GM19324 (cell line): ENCODE measurements around the gene SLC22A5.
"Not testable (repeated sequence)": the region's sequence is repeated elsewhere in the genome, so short reads cannot be mapped to it uniquely, and the experiment has no call there.

Source experiments
- ATAC-seq: cut with Tn5 transposase; IDR thresholded peaks from one replicate; pipeline ENCODE4 v1.9.1; 2021; ENCODE audit warnings: mild to moderate bottlenecking, moderate library complexity; ENCODE audit not compliant: unreplicated experiment, low FRiP score

The SLC22A5 gene

DNA sequence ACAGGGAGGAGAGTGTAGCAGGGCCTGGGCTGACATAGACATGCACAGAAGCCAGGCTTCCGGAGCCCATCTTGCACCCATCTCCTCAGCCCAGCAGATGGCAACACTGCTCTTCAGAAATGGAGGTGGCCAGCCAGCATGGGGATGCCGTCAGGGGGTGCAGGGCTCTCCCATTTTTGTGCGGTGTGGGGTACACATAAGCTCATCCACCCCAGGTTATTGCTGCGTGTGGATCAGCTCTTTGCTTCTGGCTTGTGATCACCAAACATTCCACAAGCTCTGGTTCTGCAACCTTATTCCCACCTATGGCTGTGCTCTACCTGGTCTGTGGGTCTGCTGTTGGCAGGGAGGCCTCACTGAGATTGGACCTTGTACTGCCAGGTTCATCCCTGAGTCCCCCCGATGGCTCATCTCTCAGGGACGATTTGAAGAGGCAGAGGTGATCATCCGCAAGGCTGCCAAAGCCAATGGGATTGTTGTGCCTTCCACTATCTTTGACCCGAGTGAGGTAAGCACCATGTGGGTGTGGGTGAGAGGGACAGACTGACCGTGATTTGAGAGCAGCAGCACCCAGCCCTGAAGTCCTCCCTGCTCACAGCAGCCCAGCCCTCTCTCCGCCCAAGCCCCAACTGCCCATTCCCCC lies 17.3 kb downstream of the SLC22A5 start:
- peak; percentile 73 for ATAC-seq

DNA sequence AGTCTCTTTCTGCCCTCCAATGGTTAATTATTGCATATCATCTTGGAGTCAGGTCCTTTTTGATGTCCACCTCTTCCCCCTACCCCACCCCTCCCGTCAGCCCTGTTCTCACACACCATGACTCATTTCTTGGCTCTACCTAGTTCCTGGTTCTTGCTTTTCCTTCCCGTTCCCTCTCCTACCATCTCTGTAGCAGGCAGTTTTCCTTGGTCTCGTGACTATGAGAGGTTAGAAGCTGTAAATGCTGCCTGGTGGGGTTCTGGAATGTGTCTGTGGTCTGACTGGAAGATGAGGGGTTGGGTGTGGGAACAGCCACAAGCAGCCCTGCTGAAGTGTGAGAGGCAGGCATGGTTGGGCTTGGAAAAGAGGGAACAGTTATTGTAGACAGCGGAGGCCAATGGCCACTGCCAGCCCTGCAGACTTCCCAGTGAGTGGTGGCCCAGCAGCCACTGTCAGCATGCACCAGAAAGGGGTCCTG lies 18.2 kb downstream of the SLC22A5 start:
- ATAC-seq: no peak

DNA sequence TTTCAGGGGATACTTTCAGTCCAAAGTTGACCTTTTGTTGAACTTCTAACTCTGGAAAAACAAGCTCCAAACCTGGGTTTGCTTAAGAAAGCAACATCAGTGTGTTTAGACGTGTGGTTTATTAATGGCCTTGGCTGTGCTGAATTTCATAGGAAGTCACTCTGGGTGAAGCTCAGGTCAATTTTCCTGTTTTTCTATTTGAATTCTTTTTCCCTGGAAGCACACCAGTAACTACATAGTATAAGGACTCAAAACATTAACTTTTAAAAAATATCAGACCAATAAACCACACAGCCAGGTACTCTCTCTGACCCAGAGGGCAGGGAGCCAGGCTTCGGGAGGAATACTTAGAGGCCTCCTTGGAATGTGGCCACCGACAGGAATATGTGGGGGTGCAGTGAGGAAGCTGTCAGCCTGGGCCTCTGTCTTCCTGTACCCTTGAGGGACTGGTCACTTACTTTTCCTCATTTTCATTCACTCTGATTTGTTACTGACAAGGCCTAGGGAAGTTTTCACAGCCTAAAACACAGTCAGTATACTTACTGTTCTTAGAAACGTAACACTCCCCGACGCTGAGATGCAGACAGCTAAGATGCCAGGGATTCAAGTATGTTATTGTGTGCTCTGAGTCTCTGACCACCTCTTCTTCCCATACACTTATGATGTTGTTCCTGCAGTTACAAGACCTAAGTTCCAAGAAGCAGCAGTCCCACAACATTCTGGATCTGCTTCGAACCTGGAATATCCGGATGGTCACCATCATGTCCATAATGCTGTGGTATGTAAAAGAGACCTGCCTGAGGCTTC lies 18.9 kb downstream of the SLC22A5 start:
- no peak for ATAC-seq

DNA sequence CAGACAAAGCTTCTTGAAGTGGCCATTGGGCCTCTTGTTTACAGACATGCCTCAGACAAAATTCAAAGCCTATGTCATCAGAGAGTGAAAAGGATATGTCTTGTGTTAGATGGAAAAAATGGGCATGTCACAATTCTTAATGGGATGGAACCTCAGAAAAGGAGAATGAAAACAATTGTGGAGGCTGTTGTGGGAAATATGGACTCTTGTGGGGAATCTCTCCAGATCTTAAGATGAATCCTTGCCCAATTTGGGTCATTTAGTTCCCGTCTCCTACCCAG lies 19.5 kb downstream of the SLC22A5 start:
- ATAC-seq: no peak

DNA sequence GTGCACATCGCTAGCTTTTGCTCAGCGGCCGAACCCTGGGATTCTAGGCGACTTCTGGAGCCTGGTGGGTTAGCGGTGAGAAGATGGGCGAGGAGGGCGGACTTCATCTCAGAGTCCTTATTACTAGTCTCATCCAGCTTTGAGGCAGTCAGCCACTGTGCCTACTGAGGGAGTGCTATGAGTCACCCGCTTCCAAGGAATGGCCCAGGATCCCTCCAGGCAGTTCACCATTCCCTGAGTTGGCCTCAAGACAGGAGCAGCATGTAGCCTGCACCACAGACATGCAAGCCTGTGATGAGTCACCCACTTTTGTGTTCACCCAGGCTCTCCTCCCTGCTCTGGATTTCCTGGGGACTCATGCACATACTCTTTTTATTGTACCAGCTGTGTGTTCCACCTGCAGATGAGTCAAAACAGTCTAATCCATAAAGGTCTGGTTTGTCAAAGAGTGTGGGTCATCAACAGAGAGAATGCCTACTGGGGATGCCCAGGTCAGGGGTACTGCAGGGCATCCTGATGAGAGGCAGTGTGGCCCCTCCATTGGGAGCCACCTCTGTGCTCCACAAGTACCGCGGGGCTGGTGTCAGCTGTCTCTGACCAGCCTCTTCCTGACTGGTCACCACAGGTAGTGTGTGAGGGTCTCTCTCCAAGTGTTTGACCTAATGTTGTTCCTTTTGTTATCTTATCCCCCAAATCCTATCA lies 20.2 kb downstream of the SLC22A5 start:
- ATAC-seq: no peak

DNA sequence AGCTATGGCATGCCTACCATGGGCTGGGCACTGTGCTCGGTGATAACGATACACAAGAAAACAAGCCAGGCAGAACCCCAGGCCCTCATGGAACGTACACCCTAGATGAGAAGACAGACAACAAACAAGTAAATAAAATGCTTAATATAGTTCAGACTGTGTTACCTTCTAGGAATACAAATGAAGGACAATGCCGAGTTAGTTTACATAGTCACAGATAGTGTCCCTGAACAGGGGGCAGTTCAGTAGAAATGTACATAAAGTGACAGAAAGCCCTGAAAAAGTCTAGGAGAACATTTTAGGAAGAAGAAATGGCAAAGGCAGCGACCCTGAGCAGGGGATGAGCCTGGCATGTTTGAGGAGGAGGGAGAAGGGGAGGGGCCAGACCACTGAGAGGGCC lies 21.7 kb downstream of the SLC22A5 start:
- ATAC-seq: no peak

DNA sequence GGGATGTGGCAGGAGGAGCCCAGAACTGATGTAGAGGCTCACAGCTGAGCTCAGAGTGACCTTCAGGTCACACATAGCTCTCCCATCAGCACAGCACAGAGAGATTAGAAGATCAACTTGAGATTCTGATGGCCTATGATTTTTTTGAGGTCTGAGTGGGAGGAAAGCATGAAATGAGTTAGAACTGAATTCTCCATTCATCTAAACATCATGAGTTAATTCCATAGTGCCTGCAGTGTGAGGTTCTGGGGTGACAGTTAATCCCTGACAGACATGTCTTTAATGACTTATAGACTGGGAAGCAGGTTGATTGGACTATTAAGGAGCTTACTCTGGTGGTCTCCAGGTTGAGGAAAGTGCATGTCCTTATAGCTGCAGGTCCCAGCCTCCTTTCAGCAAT lies 22.4 kb downstream of the SLC22A5 start:
- ATAC-seq: no peak

DNA sequence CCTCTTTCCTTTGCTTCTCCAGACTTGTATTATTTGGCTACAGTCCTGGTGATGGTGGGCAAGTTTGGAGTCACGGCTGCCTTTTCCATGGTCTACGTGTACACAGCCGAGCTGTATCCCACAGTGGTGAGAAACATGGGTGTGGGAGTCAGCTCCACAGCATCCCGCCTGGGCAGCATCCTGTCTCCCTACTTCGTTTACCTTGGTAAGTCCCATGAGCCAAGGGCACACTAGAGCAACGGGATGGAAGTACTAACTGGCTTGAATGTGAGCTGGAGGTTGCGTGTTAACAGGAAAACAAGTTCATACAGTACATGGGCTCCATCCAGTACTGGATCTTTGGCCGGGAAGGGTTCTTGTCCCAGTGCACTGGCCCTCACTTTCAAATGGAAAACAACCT lies 22.9 kb downstream of the SLC22A5 start:
- ATAC-seq: no peak

DNA sequence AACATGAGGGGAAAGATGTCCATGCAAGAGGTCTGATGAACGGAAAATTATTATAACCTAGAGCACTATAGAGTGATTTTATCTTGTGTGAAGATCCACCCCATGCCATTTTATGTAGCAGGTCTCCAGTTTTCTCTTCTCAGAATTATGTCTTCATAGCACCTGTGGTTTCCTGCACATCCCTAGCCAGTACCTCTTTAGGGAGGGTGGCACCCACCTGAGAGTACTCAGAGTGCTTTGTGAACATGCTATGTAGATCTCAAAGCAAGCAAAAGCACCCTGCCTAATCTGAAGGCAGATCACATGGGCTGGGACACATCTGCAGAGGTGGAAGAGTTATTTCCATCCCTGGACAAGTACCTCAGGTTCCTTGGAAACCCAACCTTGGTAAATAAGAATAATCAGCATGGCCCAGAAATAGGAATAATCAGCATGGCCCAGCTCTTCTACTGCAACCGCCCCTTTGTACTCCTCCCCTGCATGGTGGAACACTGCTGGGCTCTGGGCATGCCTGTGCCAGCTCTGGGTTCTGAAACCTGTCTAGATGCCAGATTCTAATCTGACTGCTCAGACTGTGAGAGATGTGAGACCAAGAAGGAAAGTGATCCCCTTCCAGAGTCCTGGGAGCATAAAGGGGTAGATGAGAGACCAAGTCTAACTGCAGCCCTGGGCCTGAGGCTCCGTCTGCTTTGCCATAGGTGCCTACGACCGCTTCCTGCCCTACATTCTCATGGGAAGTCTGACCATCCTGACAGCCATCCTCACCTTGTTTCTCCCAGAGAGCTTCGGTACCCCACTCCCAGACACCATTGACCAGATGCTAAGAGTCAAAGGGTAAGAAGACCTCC lies 23.7 kb downstream of the SLC22A5 start:
- no peak for ATAC-seq

DNA sequence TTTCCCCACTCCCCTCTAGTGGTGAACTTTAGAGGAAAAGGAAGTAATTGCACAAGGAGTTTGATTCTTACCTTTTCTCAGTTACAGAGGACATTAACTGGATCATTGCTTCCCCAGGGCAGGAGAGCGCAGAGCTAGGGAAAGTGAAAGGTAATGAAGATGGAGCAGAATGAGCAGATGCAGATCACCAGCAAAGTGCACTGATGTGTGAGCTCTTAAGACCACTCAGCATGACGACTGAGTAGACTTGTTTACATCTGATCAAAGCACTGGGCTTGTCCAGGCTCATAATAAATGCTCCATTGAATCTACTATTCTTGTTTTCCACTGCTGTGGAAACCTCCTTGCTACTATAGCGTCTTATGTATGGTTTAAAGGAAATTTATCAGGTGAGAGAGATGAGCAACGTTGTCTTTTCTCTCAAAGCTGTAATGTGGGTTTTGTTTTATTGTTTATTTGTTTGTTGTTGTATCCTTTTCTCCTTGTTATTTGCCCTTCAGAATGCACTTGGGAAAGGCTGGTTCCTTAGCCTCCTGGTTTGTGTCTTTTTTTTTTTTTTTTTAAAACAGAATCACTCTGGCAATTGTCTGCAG lies 25.3 kb downstream of the SLC22A5 start:
- ATAC-seq: no peak

DNA sequence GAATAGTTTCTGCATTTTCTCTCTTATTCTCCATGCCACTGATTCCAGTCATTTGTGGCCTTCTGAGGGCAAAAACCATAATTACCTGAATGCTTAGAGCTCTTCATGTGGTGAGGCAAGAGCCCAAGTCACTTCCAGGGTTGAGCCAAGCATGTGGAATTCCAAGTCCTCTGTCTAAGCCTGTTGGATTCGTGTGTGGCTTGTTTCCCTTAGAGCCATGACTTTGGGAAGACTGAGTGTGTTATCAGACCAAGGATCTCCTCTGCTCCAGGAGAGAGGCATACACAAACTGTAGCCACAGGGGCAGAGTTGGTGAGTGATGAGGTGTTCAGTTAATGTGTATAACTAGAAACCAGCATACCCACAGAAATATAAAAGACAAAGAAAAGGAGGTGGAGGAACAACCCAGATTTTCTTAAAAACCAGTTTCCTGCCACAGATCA lies 27.1 kb downstream of the SLC22A5 start:
- ATAC-seq: no peak

DNA sequence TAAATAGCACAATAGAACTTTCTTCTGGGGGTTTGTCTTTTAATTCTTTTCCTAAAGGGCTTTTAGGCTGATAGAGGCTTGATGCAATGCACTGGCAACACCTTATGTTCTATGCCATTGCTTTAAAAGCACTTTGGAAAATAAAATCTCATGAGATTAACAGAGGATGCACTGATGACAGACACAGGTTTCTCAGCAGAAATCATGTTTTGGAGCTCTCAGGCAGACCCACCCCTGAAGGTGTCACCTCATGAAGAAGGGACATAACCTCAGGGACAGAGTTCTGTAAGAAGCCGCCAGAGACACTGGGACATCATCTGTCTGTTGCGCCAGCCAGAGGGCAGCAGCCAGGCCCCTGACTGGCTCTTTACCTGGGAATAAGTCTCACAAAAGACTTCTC lies 27.7 kb downstream of the SLC22A5 start:
- no peak for ATAC-seq

DNA sequence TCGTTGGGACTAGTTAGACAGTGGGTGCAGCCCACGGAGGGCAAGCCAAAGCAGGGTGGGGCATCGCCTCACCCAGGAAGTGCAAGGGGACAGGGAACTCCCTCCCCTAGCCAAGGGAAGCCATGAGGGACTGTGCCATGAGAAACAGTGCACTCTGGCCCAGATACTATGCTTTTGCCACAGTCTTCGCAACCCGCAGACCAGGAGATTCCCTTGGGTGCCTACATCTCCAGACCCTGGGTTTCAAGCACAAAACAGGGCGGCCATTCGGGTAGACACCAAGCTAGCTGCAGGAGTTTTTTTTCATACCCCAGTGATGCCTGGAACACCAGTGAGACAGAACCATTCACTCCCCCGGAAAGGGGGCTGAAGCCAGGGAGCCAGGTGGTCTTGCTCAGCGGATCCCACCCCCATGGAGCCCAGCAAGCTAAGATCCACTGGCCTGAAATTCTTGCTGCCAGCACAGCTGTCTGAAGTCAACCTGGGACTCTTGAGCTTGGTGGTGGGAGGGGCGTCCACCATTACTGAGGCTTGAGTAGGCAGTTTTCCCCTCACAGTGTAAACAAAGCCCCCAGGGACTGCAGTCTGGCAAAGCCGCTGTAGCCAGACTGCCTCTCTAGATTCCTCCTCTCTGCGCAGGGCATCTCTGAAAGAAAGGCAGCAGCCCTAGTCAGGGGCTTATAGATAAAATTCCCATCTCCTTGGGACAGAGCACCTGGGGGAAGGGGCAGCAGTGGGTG lies 28.6 kb downstream of the SLC22A5 start:
- ATAC-seq: not testable (repeated sequence)

DNA sequence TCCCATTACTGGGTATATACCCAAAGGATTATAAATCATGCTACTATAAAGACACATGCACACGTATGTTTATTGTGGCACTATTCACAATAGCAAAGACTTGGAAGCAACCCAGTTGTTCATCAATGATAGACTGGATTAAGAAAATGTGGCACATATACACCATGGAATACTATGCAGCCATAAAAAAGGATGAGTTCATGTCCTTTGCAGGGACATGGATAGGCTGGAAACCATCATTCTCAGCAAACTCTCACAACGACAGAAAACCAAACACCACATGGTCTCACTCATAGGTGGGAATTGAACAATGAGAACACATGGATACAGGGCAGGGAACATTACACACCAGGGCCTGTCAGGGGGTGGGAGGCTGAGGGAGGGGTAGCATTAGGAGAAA lies 34.5 kb downstream of the SLC22A5 start:
- not testable (repeated sequence) for ATAC-seq

DNA sequence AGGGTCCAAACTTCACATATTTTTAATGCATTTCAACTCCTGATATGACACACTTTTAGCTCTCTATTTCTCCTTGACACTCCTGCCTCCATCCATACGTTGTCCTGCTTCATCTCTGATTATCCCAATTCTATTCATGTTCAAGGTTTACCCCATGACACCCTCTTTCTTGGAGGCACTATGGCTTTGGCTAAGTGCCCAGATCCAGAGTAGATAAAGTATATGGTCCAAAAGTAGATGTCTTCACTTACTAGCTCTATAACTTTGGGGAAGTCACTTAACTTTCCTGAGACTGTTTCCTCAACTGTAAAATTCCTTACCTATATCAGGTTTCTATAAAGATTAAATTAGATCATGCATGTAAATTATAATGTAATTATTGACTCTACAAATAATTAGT lies 36.1 kb downstream of the SLC22A5 start:
- ATAC-seq: no peak

DNA sequence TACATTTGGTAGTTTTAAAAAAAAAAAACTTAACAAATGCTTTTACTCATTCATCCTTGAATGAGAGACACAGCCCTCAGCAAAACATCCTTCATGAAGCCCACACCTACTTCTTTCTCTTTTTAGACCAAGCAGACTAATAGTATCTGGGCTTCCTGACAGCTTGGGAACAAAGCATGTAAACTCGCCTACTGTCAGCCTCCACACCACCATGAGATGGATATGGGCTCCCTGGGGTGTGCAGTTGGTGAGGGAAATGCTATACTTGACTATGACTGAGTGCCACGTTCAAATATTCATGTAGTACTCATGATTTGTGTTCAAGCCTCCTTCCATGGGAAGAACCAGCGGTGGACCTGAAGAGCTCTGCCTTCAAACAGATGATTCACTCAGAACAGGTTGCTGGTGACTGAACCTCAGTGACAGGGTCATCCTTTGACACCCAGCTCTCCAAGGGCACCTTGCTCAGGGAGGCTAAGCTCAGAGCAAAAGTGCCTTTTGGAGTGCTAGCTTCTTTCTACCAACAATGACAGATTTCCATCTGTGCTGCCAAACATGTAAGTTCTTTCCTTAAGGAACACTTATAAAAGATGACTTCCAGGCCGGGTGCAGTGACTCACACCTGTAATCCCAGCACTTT lies 36.8 kb downstream of the SLC22A5 start:
- no peak for ATAC-seq

DNA sequence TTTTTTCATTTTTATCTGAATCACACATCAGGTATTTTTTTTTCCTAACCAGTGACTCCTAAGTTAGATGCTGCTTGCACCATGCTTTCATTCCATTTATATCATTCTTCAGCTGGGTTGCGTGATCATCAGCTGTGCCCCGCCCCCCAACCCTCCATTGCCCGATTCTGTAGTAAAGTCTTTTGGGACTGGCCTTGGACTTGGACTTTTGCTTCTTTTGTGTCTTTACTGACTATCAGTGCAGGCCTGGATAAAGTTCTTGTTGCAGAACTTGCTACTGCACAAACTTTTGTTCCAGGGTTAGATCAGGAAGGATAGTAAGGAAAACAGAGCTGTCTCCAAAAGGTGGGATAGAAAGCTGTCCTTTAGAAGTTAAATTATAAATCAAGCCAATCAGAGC lies 38.5 kb downstream of the SLC22A5 start:
- ATAC-seq: no peak

DNA sequence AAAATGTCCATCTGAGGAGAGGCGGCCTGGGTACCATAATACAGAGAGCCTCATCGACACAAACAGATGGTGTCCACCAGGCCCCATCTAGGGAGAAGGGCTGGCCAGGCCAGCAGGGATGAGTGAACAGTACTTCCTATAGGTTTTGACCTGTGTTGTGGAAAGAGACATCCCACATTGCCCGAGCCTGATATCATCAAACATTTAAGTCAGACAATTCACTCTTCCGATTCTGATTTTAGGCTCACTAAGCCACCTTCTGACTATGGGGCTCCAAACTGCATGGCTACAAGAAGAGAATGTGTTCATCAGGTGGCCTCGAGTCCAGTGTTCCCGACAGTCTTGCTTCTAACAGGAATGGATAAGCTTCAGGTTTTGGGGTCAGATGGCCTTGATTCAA lies 38.9 kb downstream of the SLC22A5 start:
- no peak for ATAC-seq

DNA sequence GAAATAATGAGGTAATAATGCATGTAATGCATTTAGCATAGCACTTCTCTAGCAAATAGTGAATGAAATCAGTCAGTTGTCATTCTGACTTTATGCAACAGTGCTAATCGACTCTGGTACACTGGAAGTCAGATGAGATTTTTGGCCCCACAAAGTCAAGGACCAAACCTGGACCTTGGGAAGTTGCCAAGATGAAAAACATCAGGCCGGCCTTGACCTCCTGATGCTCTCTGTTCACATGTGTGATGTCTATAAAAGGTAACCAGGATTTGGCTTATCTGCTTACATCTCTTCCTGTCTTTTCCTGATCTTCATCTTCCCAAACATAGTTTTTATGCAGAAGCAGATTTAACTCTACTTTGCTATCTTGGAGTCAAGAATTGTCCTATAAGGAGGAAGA lies 39.5 kb downstream of the SLC22A5 start:
- ATAC-seq: no peak
